HG03097 (cell line): Measurements from ENCODE around the gene EMILIN2.
A peak's percentile ranks its signal among the peaks of the same experiment; 100 is the strongest.

ENCODE experiments used
- ATAC-seq: cut with Tn5 transposase; IDR thresholded peaks from one replicate; pipeline ENCODE4 v1.9.1; 2021; ENCODE audit not compliant: unreplicated experiment, low FRiP score

EMILIN2 gene

DNA sequence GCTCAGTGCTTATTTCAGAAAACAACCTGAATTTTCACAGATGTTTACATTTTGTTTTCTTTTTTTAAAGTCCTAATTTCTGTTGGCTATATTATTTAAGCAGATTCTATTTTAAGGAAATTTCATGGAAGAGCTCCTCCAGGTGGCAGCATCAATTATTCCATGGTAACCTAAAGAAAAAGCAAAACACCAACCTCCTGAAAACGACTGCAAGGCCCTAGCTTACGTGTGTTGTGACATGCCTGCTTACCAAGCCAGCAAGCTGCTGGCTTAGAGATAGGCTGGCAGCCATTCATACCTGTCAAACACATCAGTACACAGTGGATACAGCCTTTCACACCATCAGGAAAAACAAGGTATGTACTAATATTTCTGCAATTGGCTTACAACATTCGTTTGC lies 101.2 kb downstream of the EMILIN2 start:
- ATAC-seq: no peak

DNA sequence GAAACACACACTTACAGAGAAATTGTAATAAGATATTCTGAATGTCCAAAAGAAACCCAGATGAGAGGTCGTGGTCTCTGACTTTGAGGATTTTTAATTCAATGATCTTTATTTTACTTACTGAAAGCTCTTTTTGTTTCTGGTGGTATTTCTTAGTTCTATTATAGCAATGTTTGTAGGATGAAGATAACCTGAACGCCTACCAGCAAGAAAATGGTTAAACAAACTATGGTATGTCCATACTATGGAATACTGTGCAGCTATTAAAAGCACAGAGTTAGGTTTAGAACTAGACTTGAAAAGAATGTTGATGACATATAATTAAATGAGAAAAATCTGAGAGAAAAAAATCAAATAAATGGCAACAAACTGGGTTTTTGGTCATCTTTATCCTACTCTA lies 105.8 kb downstream of the EMILIN2 start:
- ATAC-seq: no peak

DNA sequence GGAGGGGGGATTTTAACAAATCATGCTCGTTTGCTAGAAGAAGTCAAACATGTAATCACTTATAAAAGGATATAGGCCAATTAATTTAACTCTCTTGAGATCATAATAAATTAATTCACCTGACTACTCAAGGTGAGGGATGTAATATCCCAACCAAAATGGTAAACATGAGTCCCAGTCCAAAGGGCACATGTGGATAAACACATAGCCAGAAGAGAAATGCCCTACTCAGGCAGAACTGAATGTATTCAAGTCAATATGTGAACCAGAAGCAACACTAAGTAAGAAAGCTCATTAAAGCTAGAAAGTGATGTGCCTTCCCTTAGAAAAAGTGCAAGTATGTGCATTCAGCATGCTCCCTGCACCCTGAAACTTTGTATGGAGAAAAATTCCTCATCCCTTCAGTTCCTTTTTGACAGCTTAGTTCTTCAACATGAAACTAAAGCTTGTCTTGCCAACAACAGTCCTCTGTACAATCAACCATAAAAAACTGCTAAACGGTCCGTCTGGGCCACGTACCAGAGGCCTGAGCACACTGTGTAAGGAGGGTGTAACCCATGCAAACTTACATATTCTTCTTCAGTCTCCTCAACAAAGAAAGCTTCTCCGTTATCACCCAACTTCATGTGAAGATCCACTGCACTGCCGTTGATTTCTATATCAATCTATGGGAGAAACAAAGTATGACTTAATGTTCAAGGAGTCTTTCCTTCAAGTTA lies 107.3 kb downstream of the EMILIN2 start:
- ATAC-seq: no peak

DNA sequence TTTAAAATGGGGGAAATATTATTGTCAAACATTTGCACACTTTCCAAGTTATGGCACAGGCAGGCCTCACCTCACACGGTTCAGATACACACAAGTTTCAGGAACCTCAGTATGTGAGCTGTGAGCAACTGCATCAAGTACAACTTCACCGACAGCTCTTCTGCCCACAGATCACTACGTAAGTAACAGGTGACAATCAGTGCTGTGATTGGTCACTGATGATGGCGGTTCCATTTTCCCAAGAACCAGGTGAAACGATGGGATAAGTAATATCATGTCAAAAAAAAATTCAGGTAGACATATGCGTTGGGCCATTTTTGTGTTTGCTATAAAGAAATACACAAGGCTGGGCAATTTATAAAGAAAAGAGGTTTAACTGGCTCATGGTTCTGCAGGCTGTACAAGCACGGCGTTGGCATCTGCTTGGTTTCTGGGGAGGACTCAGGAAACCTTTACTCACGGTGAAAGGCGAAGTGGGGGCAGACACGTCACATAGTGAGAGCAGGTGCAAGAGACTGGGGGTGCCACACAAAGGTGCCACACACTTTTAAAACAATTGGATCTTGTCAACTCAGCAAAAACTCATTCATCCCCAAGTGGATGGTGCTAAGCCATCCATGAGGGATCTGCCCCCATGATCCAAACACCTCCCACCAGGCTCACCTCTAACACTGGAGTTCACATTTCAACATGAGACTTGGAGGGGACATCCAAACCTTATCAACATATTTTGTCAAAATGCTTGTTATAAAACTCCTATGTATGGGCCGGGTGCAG lies 108.3 kb downstream of the EMILIN2 start:
- no peak for ATAC-seq

DNA sequence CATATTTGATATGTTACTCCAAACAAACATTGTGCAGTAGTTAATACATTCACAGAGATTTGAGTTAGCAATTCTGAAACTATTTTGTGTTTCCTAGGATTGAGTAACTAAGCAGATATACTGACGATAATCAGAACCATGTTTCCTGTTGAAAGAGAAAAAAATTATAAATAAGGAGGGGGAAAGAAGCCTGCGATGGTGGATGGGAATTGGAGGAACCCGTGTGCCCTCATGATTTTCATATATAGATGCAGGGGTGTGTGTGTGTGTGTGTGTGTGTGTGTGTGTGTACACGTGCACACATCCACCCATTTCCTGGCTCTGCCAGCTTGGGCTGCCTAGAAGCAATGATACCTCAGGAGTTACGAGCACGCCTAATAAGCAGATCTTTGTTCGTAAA lies 109.2 kb downstream of the EMILIN2 start:
- no peak for ATAC-seq

DNA sequence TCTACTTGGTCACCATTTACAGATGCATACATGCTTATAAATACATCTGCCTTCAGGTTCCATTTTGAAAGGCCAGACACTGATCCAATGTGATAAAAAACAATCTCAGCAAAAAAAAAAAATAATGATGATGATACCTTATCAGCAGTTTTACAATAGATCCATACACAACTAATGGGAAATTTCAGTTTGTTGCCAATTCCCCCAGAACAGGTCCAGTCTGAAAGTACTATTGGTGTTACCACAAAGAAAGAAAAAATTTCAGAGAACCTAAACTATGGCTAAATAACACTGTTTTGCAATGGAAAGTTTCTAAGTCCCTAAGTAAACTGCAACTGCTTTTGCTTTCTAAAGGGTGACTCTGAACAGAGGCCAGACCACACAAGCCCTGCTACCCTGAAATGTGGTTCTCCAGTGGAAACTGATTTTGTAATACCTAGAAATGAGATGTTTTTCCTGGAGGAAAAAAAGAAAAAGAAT lies 112.1 kb downstream of the EMILIN2 start:
- ATAC-seq: peak; percentile 34

DNA sequence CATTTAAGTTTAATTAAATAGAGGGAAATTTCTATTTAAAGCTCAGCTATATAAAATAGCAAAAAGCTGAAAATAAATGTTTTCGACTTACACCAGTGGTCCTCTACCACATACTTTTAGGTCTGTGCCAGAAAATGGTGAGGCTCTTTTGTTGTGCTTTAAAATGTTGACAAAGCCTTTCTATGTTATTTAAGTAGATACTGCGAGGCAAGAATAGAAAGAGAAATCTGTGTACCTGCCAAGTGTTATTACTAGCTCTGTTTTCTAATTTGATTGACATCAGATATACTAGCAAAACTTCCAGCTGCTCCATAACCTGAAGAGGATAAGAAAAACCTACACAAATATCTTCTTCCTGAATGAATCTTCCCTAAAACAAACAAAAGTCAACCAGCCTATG lies 112.5 kb downstream of the EMILIN2 start:
- no peak for ATAC-seq

DNA sequence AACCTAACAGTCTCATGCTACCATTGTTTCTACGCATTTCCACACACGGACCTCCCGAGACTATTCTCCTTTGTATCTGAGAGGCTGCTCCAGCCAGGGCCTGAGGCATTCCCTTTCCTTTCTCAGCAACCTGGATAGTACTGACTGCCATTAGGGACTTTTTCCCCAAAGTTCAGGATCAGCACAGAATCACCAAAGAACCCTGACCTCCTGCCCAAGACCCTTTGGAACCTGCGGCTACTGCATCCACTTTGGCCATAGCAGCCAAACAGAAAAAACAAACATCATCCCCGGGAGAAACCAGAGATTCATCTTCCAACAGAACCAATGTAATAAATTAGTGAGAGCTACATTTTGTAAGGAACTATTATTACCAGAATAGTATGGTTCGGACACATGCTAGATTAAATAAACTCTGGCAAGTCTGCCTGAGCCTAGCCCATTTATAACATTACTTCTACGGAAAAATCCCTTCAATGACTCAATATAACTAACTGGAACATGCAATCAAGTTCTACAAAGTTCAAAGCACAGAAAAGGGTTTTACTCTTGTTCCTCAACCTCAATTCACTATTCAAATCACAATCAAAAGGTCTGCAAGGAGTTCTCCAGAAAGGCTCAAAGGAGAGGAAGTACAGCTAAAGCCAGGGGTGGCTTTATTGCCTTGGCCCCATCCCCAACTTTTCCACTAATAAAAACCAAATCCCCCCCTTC lies 114.3 kb downstream of the EMILIN2 start:
- ATAC-seq: no peak

DNA sequence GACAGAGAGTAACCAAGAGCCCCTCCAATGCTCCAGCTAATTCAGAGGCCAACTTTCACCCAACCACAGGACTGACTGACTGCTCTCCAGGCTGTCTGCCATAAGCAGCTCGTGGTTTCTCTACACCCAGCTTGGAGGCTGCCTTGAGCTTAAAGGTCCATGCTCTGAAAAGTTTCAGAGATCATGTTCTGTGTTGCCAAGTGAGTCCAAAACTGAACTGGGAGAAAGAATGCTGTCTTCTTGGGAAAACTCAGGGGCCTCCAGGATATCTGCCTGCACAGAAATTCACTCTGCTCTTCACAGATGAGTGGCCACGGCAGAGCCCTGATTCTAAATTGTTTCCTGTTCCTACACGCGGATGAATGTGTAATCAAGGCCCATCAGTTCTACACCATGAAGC lies 115.0 kb downstream of the EMILIN2 start:
- no peak for ATAC-seq

DNA sequence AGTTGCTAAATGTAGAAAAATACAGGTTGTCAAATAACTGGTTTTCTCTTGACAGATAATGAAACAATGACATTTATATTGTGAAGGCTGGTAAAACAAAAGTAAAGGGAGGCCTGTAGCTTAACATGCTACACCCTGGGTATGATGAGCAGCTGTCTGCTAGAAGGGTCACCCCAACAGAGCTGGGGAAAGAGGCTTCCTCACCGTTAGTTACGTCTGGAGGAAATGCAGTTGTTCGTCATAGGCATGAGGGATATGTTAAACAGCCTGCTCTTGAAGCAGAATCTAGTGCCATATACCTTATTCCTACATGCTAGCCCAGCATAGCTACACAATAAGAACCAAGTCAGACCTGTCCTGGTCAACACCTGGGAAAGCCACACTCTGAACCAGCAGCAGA lies 116.2 kb downstream of the EMILIN2 start:
- ATAC-seq: no peak

DNA sequence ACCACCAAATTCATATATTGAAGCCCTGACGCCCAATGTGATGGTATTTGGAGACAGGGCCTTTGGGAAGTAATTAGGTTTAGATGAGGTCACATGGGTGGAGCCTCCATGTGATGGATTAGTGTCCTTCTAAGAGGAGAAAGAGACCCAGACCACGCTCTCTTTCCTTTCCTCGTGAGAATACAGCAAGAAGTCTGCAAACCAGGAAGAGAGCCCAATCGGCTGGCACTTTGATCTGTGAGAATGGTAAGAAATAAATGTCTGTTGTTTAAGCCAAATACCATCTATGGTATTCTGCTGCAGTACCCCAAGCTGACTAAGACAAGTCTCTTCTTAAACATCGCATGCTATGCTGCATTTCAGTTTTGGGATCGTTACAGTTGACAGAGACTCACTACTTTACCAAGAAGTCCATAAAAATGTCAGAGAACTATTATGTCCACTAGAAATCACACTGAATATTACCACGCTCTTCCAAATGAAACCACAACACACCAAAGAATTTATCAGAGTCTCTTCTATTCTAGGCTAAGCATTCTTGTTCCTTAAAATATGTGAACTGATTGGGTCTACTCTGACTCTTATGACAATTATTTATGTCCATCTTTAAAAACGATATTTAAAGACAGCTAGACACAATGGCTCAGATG lies 117.7 kb downstream of the EMILIN2 start:
- ATAC-seq: no peak
